NCI-H2227 treated with DMSO at 0.1 percent for 48 hours (cell line): ENCODE results near the gene VCAN.

Experiments used
- DNase-seq: peaks from one replicate; lab custom pipeline; 2025; lab: John Stamatoyannopoulos, UW

Gene VCAN

DNA sequence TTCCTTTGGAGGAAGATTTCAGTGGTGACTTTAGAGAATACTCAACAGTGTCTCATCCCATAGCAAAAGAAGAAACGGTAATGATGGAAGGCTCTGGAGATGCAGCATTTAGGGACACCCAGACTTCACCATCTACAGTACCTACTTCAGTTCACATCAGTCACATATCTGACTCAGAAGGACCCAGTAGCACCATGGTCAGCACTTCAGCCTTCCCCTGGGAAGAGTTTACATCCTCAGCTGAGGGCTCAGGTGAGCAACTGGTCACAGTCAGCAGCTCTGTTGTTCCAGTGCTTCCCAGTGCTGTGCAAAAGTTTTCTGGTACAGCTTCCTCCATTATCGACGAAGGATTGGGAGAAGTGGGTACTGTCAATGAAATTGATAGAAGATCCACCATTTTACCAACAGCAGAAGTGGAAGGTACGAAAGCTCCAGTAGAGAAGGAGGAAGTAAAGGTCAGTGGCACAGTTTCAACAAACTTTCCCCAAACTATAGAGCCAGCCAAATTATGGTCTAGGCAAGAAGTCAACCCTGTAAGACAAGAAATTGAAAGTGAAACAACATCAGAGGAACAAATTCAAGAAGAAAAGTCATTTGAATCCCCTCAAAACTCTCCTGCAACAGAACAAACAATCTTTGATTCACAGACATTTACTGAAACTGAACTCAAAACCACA, 67.4 kb downstream of the VCAN start:
- no peak for DNase-seq

DNA sequence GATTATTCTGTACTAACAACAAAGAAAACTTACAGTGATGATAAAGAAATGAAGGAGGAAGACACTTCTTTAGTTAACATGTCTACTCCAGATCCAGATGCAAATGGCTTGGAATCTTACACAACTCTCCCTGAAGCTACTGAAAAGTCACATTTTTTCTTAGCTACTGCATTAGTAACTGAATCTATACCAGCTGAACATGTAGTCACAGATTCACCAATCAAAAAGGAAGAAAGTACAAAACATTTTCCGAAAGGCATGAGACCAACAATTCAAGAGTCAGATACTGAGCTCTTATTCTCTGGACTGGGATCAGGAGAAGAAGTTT, 67.9 kb downstream of the VCAN start:
- DNase-seq = no peak

DNA sequence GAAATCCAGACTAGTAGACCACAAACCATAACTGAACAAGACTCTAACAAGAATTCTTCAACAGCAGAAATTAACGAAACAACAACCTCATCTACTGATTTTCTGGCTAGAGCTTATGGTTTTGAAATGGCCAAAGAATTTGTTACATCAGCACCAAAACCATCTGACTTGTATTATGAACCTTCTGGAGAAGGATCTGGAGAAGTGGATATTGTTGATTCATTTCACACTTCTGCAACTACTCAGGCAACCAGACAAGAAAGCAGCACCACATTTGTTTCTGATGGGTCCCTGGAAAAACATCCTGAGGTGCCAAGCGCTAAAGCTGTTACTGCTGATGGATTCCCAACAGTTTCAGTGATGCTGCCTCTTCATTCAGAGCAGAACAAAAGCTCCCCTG, 68.6 kb downstream of the VCAN start:
- no peak for DNase-seq

DNA sequence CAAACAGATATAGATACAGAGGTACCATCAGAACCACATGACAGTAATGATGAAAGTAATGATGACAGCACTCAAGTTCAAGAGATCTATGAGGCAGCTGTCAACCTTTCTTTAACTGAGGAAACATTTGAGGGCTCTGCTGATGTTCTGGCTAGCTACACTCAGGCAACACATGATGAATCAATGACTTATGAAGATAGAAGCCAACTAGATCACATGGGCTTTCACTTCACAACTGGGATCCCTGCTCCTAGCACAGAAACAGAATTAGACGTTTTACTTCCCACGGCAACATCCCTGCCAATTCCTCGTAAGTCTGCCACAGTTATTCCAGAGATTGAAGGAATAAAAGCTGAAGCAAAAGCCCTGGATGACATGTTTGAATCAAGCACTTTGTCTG, 69.2 kb downstream of the VCAN start:
- DNase-seq = no peak

DNA sequence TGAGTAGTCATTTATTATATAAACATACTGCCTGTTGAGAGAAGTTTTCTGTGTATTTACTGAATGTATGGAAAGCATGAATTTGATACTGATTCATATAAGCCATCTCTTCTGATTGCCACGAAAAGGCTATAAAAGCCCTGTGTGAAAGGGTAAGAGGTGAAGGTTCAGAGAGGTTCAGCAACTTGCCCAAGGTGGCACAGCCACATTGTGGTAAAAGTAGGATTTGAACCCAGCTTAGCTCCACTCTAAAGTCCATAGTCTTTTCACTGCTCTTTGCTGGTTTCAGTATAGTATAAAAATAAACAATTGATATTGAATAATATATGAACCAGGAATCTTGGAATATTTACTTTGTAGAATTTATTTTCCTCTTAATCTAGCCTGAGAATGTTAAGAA, 71.3 kb downstream of the VCAN start:
- no peak for DNase-seq

DNA sequence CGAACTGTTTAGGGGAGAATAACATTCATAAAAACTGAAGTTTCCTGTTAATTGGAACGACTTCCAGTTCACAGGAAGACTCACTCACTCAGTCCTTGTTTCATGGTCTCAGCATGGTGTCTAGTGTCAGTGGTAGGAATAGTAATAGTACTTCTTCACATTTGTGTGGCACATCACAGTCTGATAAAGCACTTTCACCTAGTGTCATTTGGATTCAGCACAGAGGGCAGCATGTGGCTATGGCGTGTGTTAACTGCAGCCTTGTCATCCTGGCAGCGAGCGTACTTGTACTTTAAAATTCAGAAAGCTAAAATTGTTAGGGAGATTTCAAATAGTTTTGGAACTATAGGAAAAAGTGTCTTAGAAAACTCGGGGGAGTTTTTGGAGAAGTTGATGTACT, 72.4 kb downstream of the VCAN start:
- no peak for DNase-seq

DNA sequence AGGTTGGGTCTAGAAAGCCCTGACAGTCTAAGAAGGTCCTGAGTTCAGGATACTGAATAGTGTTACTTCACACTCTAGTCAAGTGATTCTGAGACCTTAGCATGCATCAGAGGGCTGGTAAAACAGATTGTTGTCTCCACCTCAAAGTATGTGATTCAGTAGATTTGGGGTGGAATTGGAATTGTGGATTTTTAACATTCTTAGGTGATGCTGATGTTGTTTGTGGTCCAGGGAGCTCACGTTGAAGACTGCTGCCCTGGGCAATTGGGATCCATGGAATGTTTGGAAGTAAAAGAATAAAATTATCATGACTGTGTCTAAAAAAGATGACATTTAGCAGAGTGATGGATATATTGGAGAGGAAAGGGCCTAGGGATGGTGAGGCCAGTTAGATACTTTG, 75.6 kb downstream of the VCAN start:
- DNase-seq = no peak

DNA sequence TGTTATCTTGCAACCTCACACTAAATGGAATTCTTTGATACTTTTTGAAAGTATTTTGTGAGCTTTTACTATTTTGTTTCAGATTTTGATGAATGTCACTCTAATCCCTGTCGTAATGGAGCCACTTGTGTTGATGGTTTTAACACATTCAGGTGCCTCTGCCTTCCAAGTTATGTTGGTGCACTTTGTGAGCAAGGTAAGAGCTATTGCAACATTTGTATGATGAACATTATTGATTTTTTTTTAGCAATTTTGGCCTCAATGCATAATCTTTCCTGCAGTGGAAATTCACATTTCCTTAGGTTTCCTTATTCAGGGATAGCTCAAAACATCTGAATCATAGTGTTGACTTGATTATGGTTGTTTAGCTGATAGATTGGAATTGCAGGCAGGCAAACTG, 76.3 kb downstream of the VCAN start:
- DNase-seq = no peak

DNA sequence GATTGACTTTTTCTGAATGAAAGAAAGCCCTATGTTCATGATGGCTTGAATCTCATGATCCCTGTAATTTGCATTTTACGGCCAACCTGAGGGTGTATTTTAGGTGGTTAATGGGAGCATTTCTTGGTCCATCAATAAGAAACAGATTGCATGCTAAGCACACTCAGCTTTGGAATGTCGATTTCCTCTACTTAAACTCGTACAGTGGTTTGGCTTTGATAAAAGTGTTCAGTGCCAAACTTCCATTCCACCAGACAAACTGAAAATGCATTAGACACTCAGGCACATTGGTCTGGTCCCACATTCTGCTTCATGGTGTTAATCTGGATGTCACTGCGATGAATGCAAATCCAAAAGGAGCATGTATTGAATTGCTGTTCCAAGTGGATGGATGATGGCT, 77.0 kb downstream of the VCAN start:
- no peak for DNase-seq

DNA sequence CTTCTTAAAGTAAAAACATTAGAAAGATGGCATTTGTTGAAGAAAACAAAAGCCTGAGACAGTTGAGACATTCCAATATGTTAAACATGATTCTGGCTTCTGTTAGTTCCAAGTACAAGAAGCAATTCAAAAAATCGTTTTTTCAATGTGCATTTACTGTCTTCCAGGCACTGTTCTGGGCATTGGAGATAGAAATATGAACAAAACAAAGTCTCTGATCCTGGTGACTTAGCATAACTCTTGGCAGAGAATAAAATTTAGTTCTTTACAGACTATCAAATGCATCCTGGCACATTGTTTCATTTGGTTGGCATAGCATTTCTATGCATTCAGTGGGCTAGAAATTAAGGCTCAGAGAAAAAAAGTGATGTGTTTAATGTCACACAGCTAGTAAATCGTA, 77.5 kb downstream of the VCAN start:
- no peak for DNase-seq

DNA sequence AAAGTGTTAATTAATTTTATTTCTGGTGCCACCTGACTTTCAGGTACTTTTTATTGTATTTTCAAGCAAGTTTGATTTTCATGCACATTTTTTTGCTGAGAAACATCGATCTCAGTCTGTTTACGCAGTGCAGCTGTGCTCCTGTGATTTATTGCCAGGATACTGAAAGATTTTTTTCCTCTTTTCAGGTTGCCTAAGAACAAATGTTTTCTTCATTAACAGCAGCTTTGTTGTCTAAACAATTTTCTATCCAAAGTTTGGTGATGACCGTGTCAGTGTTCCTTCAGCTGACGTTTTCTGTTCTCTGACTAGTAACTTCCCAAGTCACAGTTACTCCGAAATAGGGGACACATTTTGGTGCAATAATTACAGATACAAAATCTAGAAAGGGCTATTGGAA, 78.1 kb downstream of the VCAN start:
- no peak for DNase-seq

DNA sequence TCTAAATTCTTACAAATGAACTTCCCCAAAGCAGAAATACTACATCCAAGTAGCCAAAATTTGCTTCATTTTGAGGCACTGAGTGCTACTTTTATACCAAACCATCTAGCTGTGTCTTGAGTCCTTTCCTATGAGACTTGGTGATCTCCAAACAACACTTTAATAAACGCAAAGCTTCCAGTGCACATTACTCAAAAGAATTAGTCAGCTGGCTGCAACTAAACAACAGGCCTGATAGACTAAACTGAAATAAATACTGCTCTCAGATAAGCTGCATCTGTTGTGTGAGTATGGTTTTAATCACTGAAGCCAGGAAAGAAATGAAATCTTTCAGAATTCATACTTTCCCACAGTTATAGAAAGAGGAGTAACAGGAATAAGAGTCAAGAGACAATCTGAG, 80.3 kb downstream of the VCAN start:
- DNase-seq = no peak

DNA sequence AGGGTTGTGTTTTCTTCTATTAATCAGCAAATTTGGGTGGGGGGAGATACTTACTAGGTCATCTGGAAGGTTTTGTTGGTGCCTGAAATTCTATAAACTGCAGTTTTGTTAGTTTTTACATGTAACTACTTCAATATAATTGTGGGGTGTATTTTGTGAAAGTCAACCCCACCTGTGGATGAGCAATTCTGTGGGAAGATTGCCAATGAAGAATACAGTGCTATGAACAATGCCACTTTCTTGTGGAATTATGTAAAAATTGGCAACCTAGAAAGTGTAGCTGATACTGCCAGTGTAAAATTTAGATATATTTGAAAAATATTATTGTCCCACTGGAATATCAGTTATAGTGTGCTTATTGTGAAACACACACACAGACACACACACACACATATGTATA, 80.7 kb downstream of the VCAN start:
- DNase-seq = no peak

DNA sequence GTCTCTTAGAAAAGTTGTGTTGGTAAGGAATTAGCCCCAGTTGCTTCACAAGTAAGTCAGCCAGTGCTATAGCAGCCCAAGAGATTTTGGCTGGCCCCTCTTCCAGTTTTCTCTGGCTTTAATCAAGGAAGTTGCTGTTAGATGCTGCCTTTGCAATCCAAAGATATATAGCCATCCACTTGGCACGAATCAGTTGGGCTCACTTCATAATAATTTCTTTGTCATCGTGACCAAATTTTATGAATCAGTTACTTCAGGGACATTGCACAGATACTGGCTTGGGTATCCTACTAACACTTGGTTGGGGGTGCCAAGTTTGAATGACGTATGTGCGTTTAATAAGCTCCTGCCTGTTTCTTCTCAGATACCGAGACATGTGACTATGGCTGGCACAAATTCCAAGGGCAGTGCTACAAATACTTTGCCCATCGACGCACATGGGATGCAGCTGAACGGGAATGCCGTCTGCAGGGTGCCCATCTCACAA, 81.5 kb downstream of the VCAN start:
- DNase-seq = no peak

DNA sequence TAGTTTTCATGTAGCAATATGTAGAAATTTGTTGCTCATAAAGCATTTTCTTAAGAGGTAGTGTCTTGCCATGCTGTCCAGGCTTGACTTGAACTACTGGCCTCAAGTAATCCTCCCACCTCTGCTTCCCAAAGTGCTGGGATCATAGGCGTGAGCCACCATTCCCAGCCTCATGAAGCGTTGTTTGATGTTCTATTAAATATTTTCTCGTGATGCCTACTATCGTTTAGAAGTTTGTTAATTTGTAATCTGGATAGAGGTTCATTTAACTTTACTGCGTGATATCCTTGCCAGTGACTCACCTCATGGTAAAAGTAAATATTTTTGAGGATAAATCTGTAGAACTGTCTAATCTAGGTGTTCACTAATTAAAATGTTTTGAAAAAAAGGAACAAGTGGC, 82.6 kb downstream of the VCAN start:
- no peak for DNase-seq

DNA sequence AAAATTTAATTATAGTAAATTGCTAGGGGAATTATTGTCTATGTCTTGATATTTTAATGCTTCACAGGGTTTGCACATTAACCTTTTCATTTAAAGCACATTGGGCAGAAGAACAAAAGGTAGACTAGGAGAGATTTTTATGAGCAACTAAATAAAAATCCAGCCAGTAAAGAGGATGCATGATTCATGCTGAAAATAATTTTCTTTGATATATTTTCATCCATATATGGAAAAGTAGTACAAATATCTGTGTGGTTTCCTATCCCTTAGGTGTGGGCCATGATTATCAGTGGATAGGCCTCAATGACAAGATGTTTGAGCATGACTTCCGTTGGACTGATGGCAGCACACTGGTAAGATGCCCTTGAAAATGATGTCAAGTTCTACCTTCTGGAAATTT, 83.1 kb downstream of the VCAN start:
- no peak for DNase-seq

DNA sequence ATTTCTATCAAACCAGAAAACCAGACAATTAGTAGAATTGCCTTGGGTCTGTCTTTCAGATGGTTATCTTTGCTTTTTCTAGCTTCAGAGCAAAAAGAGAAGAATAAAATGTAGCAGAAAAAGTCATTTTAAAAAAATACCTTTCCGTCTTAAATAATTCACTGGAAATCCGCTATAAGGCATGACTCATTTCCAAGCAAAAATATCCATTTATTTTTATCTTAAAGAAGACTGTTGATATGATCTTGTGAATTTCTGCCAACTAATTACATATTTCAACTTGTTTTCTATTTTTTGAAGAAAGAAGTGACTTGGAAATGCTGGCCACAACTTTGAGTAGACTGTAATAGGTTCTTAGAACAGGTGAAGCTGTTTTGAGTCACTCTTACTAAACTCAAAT, 83.7 kb downstream of the VCAN start:
- no peak for DNase-seq

DNA sequence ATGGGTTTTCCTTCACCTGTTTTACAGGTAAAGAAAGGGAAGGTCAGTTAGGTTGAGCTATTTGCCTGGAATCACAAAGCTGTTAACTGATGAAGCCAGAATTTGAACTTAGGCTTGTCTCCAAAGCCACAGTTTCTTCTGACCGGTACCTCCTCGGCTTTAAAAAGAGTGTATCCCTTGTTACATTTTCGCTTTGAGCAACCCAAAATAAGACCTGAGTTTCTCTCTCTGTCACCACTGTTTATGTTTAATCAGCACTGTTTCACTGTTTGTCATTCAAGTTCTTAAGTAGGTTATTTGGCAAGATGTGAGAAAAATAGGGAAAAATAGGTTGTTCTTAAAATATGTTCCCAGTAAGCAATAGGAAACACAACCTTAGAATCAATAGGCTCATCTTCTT, 84.6 kb downstream of the VCAN start:
- DNase-seq = no peak

DNA sequence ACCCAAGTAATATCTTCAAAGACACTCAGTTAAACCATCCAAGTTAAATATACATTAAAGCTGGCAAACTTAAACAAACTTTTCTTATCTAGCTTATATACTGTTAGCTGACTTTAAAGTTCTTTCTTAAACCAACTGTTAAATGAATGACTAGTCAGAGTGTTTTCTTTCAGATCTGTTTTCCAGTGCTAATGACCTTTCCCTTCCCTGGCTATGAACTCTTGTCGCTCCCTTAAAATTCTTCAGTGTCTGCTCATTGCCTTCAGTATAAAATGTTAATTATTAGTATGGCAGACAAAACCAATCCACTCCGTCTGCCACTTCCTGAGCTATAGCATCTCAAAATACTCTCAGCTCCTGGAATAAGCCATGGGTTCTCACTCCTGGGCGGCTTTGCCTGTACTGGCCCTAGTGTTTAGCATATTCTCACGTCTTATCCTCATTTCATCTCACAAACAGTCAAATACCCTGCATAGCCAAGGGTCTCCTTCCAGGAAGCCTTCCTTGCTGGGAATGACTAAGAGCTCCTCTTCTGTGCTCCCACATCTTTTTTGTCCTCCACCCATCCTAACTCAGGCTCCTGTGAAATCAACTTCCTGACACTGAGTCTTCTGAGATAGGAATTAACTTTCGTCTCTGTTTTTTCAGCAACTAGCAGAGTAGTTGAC, 87.7 kb downstream of the VCAN start:
- no peak for DNase-seq

DNA sequence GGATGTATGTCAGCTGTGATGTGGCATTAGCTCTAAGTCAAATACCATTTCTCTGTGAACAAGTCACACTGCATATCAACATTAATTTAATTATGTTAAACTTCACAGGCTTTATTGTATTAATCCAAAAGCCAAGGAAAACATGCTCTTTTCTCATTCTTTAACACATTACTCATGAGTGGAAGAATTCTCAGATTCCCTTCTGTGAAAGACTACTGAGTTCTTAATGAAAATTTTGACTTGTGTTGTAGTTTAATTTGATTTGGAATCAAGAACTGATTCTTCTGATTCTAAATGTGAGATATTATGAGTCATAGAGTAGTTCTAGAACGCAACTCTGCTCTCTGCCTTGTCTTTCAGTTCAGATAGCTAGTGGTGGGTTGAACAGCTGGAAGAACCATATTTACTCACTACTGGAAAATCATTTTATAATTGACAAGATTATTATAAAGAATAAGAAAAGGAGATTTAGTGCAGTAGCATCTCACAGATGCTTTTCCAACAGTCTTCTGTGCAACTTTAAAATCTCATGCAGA, 90.6 kb downstream of the VCAN start:
- DNase-seq = no peak

DNA sequence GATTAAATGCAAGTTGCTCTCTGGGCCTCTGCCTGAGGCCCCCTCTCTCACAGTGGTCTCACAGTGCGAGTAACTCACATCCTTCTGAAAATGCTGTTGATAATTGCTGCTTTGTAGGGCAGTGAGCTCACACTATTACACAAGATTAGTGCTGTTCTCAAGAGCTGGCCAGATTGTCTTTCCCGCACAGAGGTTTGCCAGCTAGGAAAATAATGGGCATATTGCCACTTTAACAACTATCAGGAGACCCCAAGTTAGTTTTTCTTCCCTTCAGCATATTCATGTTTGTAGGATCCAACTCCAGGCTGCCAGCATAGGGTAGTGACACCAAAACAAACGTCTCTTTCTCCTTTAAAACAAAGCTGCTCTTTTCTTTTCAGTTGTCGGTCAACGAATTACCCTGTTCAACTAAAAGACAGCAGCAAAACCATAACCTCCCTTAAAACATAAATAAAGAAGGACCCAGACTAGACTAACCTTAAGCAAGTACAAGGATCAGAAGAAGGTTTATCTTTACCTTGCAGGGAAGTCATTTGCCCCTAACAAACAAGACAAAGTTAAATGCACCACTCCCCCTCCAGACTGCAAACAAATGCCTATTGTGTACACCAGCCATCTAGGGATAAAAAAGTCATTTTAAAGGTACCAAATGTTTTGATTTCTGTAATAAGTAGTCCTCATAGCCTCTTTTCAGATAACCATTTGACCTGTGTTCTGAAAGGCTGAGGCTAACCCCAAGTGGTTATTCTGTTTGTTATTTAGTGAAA, 91.4 kb downstream of the VCAN start:
- DNase-seq = peak; percentile 15

DNA sequence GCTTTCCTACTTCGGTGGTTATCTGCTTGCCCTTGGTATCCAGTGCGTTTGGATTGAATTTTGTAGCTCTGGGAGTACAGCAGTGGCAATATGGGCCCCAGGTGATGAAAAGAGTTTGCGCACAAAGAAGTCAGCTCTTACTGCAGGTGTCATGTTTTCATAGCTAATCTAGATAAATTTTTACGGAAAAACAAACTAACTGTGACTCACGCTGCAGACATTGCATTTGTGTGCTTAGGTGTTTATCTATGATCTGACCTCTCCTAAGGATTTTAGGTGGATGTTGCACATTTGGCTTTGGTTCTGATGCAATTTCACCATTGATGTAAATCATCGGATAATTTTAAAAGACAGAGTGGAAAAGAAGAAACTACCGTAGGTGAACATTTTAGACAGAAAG, 92.1 kb downstream of the VCAN start:
- no peak for DNase-seq

DNA sequence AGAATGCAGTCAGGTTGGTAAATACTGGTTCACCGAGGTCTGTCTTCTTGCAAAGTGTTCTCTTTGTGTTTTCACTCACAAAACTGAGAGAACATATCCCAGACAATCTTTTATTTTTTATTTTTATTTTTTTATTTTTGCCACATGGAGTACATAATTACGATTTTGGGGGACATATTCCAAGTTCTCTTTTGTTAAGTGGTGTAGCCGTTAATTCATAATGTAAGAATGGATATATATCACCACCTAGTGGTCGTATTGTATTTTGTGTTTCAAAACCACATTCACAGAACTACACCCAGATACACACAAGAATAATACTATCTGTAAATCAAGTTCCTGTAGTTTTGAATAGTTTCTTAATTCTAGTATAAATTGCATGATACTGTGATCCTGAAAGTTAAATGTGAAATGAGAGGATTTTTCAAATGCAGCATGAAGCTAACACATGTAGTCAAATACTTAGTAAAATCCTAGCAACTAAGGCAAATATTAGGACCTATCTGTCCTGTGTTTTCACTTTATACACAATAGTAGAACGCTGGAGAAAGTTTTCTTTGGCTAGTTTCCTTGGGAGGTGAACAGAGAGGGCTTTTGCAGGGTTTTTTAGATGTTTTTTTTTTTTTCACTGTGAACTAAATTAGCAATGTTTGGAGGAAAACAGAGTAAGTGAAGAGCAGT, 92.7 kb downstream of the VCAN start:
- peak; percentile 28 for DNase-seq
